Measurements from ENCODE around the gene TSPYL4.

The TSPYL4 gene

DNA sequence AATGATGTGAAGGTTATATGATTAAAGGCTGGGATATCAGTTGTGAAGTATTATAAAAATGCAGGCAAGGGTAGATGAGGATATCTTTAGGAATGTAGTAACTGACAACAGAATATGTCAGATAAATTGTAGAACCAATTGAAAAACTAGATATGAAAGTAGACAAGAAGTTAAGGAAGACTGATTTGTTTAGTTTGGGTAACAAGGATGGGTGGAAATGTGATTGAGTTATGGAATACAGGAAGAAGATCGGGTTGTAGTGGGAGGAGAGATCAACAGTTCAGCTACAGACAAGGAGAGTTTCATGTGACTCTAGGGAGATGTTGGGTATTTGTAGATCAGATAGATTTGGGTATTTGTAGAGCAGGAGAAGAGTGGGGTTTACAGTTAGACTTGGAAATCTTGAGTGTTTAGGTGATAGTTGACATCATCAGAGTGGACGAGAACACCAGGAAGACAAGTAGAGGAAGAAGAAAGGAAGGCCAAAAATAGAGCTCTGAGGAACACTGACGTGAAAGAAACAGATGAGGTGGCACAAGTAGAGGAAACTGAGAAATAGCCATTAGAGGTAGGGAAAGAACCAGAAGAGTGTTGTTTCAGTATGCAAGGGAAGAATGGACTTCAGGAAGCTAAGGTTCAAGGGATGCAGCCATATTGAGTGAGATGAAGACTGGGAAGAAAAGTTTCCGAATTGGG is 38.0 kb upstream of the TSPYL4 start:
- no peaks in the 10 kb centered on the region for H3F3A ChIP-seq (ENCODE audit: low read depth)
- H3K9me2 ChIP-seq (replicated peaks; ENCODE audit: low read depth, low read length), result no peaks in the 10 kb centered on the region
- H3K4me1 ChIP-seq (ENCODE audit: insufficient read depth, low read length, poor library complexity, severe bottlenecking), result no peaks in the 10 kb centered on the region
- no peaks in the 10 kb centered on the region for H4K20me1 ChIP-seq (ENCODE audit: insufficient read depth, low read length, poor library complexity, severe bottlenecking)
- no peaks in the 10 kb centered on the region for H3K79me2 ChIP-seq (ENCODE audit: insufficient read depth, low read length)
- H3K4me3 ChIP-seq (ENCODE audit: low read length, poor library complexity, severe bottlenecking), result no peak overlapping the region
- H3K9ac ChIP-seq (ENCODE audit: low read depth, low read length, poor library complexity, severe bottlenecking), result no peak overlapping the region
- no peaks in the 10 kb centered on the region for H3K36me3 ChIP-seq (ENCODE audit: insufficient read depth, low read length)
- H2AFZ ChIP-seq (ENCODE audit: low read length), result no peak overlapping the region
- TF ChIP-seq EZH2phosphoT487 (IDR thresholded peaks at IDR 0.05; ENCODE audit: borderline replicate concordance), result no peak
- TF ChIP-seq, protein P1, sequence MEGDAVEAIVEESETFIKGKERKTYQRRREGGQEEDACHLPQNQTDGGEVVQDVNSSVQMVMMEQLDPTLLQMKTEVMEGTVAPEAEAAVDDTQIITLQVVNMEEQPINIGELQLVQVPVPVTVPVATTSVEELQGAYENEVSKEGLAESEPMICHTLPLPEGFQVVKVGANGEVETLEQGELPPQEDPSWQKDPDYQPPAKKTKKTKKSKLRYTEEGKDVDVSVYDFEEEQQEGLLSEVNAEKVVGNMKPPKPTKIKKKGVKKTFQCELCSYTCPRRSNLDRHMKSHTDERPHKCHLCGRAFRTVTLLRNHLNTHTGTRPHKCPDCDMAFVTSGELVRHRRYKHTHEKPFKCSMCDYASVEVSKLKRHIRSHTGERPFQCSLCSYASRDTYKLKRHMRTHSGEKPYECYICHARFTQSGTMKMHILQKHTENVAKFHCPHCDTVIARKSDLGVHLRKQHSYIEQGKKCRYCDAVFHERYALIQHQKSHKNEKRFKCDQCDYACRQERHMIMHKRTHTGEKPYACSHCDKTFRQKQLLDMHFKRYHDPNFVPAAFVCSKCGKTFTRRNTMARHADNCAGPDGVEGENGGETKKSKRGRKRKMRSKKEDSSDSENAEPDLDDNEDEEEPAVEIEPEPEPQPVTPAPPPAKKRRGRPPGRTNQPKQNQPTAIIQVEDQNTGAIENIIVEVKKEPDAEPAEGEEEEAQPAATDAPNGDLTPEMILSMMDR (conservative IDR thresholded peaks at IDR 0.05; ENCODE audit: low read length), result no peak
- H3K27me3 ChIP-seq (ENCODE audit: insufficient read depth, low read length, poor library complexity, severe bottlenecking), result no peaks in the 10 kb centered on the region
- H3K4me2 ChIP-seq (ENCODE audit: low read depth, low read length, poor library complexity, severe bottlenecking), result no peak overlapping the region
- H3K9me3 ChIP-seq (ENCODE audit: insufficient read depth, low read depth, low read length), result no peaks in the 10 kb centered on the region

DNA sequence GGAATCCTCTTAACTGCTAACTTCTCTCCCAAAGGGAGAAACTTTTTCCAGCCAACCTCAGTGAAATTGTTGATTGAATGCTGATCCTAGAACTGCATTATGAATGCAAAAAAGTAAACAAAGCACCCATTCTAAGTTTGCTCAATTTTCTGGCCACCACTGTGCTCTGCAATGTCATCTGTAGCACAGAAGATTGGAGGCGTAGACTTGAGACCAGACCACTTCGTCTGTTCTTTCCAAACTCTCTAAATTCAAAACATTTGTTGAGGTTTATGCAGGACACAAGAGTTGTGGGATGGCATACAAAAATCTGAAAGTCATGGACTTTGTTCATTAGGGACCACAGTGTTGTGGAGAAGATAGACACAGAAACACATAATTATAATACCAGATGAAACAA is 36.9 kb upstream of the TSPYL4 start:
- Histone ChIP-seq H3K4me3 (ENCODE audit: low read length, poor library complexity, severe bottlenecking) (no peak overlapping the region), H3K9ac (ENCODE audit: low read depth, low read length, poor library complexity, severe bottlenecking) (no peak overlapping the region), H3K27me3 (ENCODE audit: insufficient read depth, low read length, poor library complexity, severe bottlenecking) (no peaks in the 10 kb centered on the region), H3K36me3 (ENCODE audit: insufficient read depth, low read length) (no peaks in the 10 kb centered on the region), H3K79me2 (ENCODE audit: insufficient read depth, low read length) (no peaks in the 10 kb centered on the region), H4K20me1 (ENCODE audit: insufficient read depth, low read length, poor library complexity, severe bottlenecking) (no peaks in the 10 kb centered on the region), H3K9me2 (replicated peaks; ENCODE audit: low read depth, low read length) (no peaks in the 10 kb centered on the region), H2AFZ (ENCODE audit: low read length) (no peak overlapping the region), H3K4me1 (ENCODE audit: insufficient read depth, low read length, poor library complexity, severe bottlenecking) (no peaks in the 10 kb centered on the region), H3K9me3 (ENCODE audit: insufficient read depth, low read depth, low read length) (no peaks in the 10 kb centered on the region), H3K4me2 (ENCODE audit: low read depth, low read length, poor library complexity, severe bottlenecking) (no peak overlapping the region), H3F3A (ENCODE audit: low read depth) (no peaks in the 10 kb centered on the region)
- TF ChIP-seq, protein P1 (conservative IDR thresholded peaks at IDR 0.05; ENCODE audit: low read length), result no peak
- TF ChIP-seq EZH2phosphoT487 (IDR thresholded peaks at IDR 0.05; ENCODE audit: borderline replicate concordance), result no peak

DNA sequence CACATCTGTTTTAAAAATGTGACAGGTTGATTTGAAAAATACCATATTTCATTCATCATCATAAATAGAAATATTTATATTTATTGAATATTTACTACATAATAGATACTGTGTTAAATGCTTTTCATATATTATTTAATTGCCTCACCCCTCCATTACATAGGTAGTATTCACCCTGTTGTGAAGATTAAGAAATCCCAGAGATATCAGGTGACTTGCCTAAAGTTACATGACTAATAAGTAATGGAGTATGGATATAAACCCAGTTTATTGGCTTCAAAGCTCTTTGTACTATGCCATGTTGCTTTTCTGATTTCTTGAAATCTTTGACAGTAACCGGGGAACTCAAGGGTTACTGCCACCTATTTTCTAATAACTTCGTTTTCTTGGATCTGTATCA is 36.0 kb upstream of the TSPYL4 start:
- Histone ChIP-seq H3K79me2 (ENCODE audit: insufficient read depth, low read length) (no peaks in the 10 kb centered on the region), H3K36me3 (ENCODE audit: insufficient read depth, low read length) (no peaks in the 10 kb centered on the region), H3F3A (ENCODE audit: low read depth) (no peaks in the 10 kb centered on the region), H3K4me2 (ENCODE audit: low read depth, low read length, poor library complexity, severe bottlenecking) (no peak overlapping the region), H3K9me3 (ENCODE audit: insufficient read depth, low read depth, low read length) (no peaks in the 10 kb centered on the region), H3K9ac (ENCODE audit: low read depth, low read length, poor library complexity, severe bottlenecking) (no peak overlapping the region), H3K9me2 (replicated peaks; ENCODE audit: low read depth, low read length) (no peaks in the 10 kb centered on the region), H3K4me1 (ENCODE audit: insufficient read depth, low read length, poor library complexity, severe bottlenecking) (no peaks in the 10 kb centered on the region), H2AFZ (ENCODE audit: low read length) (no peak overlapping the region), H4K20me1 (ENCODE audit: insufficient read depth, low read length, poor library complexity, severe bottlenecking) (no peaks in the 10 kb centered on the region), H3K4me3 (ENCODE audit: low read length, poor library complexity, severe bottlenecking) (no peak overlapping the region), H3K27me3 (ENCODE audit: insufficient read depth, low read length, poor library complexity, severe bottlenecking) (no peaks in the 10 kb centered on the region)
- no peak for TF ChIP-seq EZH2phosphoT487 (IDR thresholded peaks at IDR 0.05; ENCODE audit: borderline replicate concordance)
- TF ChIP-seq, protein P1 (conservative IDR thresholded peaks at IDR 0.05; ENCODE audit: low read length), result no peak

Measured in Loucy (cell line).